Bronchial epithelial cell (primary cell): ENCODE results near the gene ZNF438. TPM values are rescaled to one million over a fixed set of nuclear protein-coding genes. Genes with fewer than 3 reads are reported as not detected.

Experiments
- DNase-seq: peaks from one replicate; pipeline ENCODE4 v3.0.0-alpha.2; 2010; ENCODE audit warnings: low read depth
- FAIRE-seq: peaks from 2 replicates; lab custom pipeline; 2011; peaks lifted over from hg19 to GRCh38; lab: Jason Lieb, UNC
- H3K27me3 ChIP-seq: 2 replicates; pipeline ENCODE4 v1.5.1; 2011; ENCODE audit warnings: low read length; ENCODE audit not compliant: control insufficient read depth, insufficient read depth
- H3K36me3 ChIP-seq: 2 replicates; pipeline ENCODE4 v1.5.1; 2011; ENCODE audit warnings: low read length; ENCODE audit not compliant: control insufficient read depth, insufficient read depth
- H3K4me3 ChIP-seq: 2 replicates; pipeline ENCODE4 v1.5.1; 2011; ENCODE audit warnings: mild to moderate bottlenecking, low read depth, low read length, control low read depth
- total RNA-seq: library from RNA; depleted of rRNA; stranded (reverse); fragments of >200 nt; gene quantifications from 2 replicates; pipeline ENCODE4 v1.2.1, GENCODE V29; 2014
- TF ChIP-seq, protein P1 (sequence below): IDR thresholded peaks from 2 replicates; pipeline ENCODE4 v1.5.1; 2011; ENCODE audit warnings: mild to moderate bottlenecking, moderate library complexity, low read length, control low read depth, inconsistent platforms; ENCODE audit not compliant: insufficient read depth, severe bottlenecking

ZNF438 gene
- total RNA-seq, 1 donor from 2014 or later: 0.79 TPM

DNA sequence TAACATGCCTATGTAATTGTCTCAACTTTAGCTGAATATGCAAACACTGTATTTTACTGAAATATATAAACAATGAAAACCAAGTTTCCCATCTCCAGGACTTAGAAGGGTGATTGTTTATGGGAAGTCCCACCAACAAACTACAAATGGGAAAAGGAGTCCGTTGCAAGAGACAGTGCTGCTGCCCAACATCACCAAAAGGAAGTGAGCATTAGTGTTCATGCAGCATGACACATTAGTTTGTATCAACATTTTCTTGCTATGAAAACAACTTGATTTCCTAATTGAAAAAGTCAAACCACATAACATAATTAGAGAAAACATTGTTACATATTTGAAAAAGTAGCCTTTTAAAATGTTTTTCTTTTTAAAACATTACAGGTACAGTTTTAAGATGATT, 138.5 kb downstream of the ZNF438 start:
- no peak overlapping the region for H3K4me3 ChIP-seq
- TF ChIP-seq, protein P1, sequence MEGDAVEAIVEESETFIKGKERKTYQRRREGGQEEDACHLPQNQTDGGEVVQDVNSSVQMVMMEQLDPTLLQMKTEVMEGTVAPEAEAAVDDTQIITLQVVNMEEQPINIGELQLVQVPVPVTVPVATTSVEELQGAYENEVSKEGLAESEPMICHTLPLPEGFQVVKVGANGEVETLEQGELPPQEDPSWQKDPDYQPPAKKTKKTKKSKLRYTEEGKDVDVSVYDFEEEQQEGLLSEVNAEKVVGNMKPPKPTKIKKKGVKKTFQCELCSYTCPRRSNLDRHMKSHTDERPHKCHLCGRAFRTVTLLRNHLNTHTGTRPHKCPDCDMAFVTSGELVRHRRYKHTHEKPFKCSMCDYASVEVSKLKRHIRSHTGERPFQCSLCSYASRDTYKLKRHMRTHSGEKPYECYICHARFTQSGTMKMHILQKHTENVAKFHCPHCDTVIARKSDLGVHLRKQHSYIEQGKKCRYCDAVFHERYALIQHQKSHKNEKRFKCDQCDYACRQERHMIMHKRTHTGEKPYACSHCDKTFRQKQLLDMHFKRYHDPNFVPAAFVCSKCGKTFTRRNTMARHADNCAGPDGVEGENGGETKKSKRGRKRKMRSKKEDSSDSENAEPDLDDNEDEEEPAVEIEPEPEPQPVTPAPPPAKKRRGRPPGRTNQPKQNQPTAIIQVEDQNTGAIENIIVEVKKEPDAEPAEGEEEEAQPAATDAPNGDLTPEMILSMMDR: no peak
- H3K36me3 ChIP-seq: no peaks in the 10 kb centered on the region
- no peak for DNase-seq
- H3K27me3 ChIP-seq: no peaks in the 10 kb centered on the region
- FAIRE-seq: no peak

- FAIRE-seq: no peak
These were observed 143.8 kb downstream of the ZNF438 start for GRCh38 chr10:30887839-30888238.

DNA sequence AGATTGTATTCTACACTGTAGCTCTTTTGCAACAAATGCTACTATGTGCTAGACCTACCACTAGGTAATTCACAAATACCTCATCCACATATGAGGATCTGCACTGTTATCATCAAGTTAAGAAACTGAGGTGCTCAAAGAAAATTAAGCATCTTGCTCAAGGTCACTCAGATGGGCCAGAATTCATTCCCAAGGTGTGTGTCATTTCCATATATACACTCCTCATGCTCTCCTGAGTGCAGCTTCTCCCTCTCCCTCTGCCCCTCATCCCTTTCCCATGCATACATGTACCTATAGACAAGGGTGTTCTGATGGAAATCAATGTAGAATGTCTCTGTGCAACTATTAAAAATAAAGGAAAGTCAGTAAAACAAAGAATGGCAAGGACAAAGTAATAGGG, 146.2 kb downstream of the ZNF438 start:
- Histone ChIP-seq H3K36me3 (no peaks in the 10 kb centered on the region), H3K4me3 (no peak overlapping the region), H3K27me3 (no peaks in the 10 kb centered on the region)
- TF ChIP-seq, protein P1: no peak
- FAIRE-seq (no peak), DNase-seq (no peak)

More at GRCh38 chr10:30887839-30888238, 143.8 kb downstream of the ZNF438 start:
- no peaks in the 10 kb centered on the region for H3K36me3 ChIP-seq
- DNase-seq: no peak
- TF ChIP-seq, protein P1: no peak
- no peak overlapping the region for H3K4me3 ChIP-seq
- no peaks in the 10 kb centered on the region for H3K27me3 ChIP-seq

GRCh38 chr10:30883751-30884150, 147.9 kb downstream of the ZNF438 start:
- DNase-seq (no peak), FAIRE-seq (no peak)
- Histone ChIP-seq H3K36me3 (no peaks in the 10 kb centered on the region), H3K27me3 (no peaks in the 10 kb centered on the region), H3K4me3 (no peak overlapping the region)
- TF ChIP-seq, protein P1: no peak

DNA sequence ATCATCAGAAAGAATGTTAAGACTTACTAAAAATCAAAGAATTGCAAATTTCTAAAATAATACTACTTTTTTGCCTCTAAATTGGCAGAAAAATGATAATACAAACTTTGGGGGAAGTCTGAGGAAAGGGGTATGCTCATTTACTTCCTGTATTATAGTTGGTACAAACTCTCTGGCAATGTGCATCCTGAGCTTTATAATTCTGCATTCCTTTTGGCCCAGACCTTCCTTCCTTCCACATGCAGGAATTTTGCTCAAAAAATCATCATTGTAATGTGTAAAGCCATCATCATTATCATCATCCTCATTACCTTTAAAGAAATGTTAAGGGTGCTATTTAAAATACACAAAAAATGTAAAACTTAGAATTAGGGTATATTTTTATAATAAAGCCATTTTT, 148.5 kb downstream of the ZNF438 start:
- Histone ChIP-seq H3K27me3 (no peaks in the 10 kb centered on the region), H3K36me3 (no peaks in the 10 kb centered on the region), H3K4me3 (no peak overlapping the region)
- TF ChIP-seq, protein P1: no peak
- no peak for FAIRE-seq
- DNase-seq: no peak

DNA sequence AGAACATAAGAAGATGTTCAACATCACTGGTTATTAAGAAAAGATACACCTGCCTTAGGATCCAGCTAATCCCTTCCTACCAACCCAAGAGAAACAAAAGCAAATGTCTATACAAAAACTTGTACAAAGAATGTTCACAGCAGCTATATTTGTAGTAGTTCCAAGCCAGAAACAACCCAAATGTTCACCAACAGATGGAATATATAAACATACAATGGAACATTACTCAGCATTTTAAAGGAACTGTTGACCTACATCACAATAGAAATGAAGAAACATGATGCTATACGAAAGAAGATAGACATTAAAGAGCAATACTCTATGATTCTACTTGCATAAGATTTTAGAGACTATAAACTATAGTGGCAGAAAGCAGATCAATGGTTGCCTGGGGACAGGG, 149.4 kb downstream of the ZNF438 start:
- TF ChIP-seq, protein P1: no peak
- no peak for FAIRE-seq
- Histone ChIP-seq H3K4me3 (no peak overlapping the region), H3K36me3 (no peaks in the 10 kb centered on the region), H3K27me3 (no peaks in the 10 kb centered on the region)
- no peak for DNase-seq
